ENCODE results near the gene PLPP7. TPM values are rescaled to one million over a fixed set of nuclear protein-coding genes. Genes with fewer than 3 reads are reported as not detected.

Gene PLPP7
- polyA plus RNA-seq, 1 donor from 2014 or later = 0.87 TPM

GRCh38 chr9:131284856-131285255 lies 4.7 kb upstream of the PLPP7 start:
- TF ChIP-seq REST (IDR thresholded peaks at IDR 0.05; ENCODE audit: borderline replicate concordance) (no peak), POLR2AphosphoS5 (IDR thresholded peaks at IDR 0.05) (no peak), MXI1 (conservative IDR thresholded peaks at IDR 0.05; ENCODE audit: poor library complexity, severe bottlenecking) (no peak), TAF1 (IDR thresholded peaks at IDR 0.05; ENCODE audit: low read depth) (no peak), RAD21 (conservative IDR thresholded peaks at IDR 0.05) (no peak), SMC3 (conservative IDR thresholded peaks at IDR 0.05; ENCODE audit: poor library complexity) (no peak), EZH2 (IDR thresholded peaks at IDR 0.05; ENCODE audit: borderline replicate concordance, insufficient read depth, low read length, poor library complexity, severe bottlenecking) (no peak), EP300 (conservative IDR thresholded peaks at IDR 0.05; ENCODE audit: poor library complexity, severe bottlenecking) (no peak), CTCF (IDR thresholded peaks at IDR 0.05; ENCODE audit: poor library complexity, severe bottlenecking) (no peak)
- Histone ChIP-seq H3K36me3 (ENCODE audit: insufficient read depth, low read length) (no peaks in the 10 kb centered on the region), H3K27ac (ENCODE audit: low read length) (no peak overlapping the region), H3K4me3 (ENCODE audit: low read length) (no peak overlapping the region), H2AFZ (ENCODE audit: low read depth, low read length) (no peak overlapping the region), H3K27me3 (ENCODE audit: insufficient read depth, low read depth, low read length) (peaks cover 24% of the 10 kb centered on the region), H3K9me3 (ENCODE audit: low read length) (no peaks in the 10 kb centered on the region), H3K79me2 (replicated peaks; ENCODE audit: insufficient read depth, low read length) (no peaks in the 10 kb centered on the region), H3K9ac (ENCODE audit: low read length) (no peak overlapping the region), H3K4me2 (ENCODE audit: low read length) (no peak overlapping the region), H4K20me1 (ENCODE audit: insufficient read depth) (no peaks in the 10 kb centered on the region), H3K9me2 (ENCODE audit: insufficient read depth, low read length) (no peaks in the 10 kb centered on the region), H3F3A (ENCODE audit: insufficient read depth, low read length, poor library complexity, severe bottlenecking) (no peaks in the 10 kb centered on the region)

- TF ChIP-seq EP300 (conservative IDR thresholded peaks at IDR 0.05; ENCODE audit: poor library complexity, severe bottlenecking) (no peak), CTCF (IDR thresholded peaks at IDR 0.05; ENCODE audit: poor library complexity, severe bottlenecking) (no peak), RAD21 (conservative IDR thresholded peaks at IDR 0.05) (no peak), TAF1 (IDR thresholded peaks at IDR 0.05; ENCODE audit: low read depth) (no peak)
- Histone ChIP-seq H3K36me3 (ENCODE audit: insufficient read depth, low read length) (no peaks in the 10 kb centered on the region), H3K27ac (ENCODE audit: low read length) (no peak overlapping the region)
Observed at GRCh38 chr9:131287359-131287758, 2.2 kb upstream of the PLPP7 start.

More at GRCh38 chr9:131287359-131287758, 2.2 kb upstream of the PLPP7 start:
- Histone ChIP-seq H3K4me2 (ENCODE audit: low read length) (no peak overlapping the region), H4K20me1 (ENCODE audit: insufficient read depth) (no peaks in the 10 kb centered on the region), H3K9me2 (ENCODE audit: insufficient read depth, low read length) (no peaks in the 10 kb centered on the region), H3F3A (ENCODE audit: insufficient read depth, low read length, poor library complexity, severe bottlenecking) (no peaks in the 10 kb centered on the region), H3K9me3 (ENCODE audit: low read length) (no peaks in the 10 kb centered on the region), H2AFZ (ENCODE audit: low read depth, low read length) (no peak overlapping the region), H3K4me3 (ENCODE audit: low read length) (no peak overlapping the region), H3K79me2 (replicated peaks; ENCODE audit: insufficient read depth, low read length) (no peaks in the 10 kb centered on the region), H3K27me3 (ENCODE audit: insufficient read depth, low read depth, low read length) (peaks cover 12% of the 10 kb centered on the region), H3K9ac (ENCODE audit: low read length) (no peak overlapping the region)
